GM12891 (cell line): Measurements from ENCODE around the gene MYLIP.

ENCODE experiments used
- PAX5 ChIP-seq: IDR thresholded peaks from 2 replicates; pipeline ENCODE4 v1.6.1; 2011; ENCODE audit warnings: low read length, moderate library complexity, mild to moderate bottlenecking; ENCODE audit not compliant: insufficient read depth, severe bottlenecking
- POLR2A ChIP-seq: IDR thresholded peaks from 2 replicates; pipeline ENCODE4 v1.6.1; 2011; ENCODE audit warnings: low read depth, low read length, control low read depth
- POLR2AphosphoS5 ChIP-seq: IDR thresholded peaks from 2 replicates; pipeline ENCODE4 v1.6.1; 2011; ENCODE audit warnings: low read depth, low read length, control low read depth
- SPI1 ChIP-seq: IDR thresholded peaks from 2 replicates; pipeline ENCODE4 v1.6.1; 2011; ENCODE audit warnings: low read depth, low read length, control low read depth
- TAF1 ChIP-seq: IDR thresholded peaks from 2 replicates; pipeline ENCODE4 v1.6.1; 2011; ENCODE audit warnings: low read depth, low read length, control low read depth

GRCh38 chr6:16088409-16088808, 40.5 kb upstream of the MYLIP start:
- no peak for TF ChIP-seq POLR2A
- no peak for TF ChIP-seq POLR2AphosphoS5
- TF ChIP-seq TAF1 = no peak
- no peak for TF ChIP-seq SPI1
- no peak for TF ChIP-seq PAX5
